Prostate gland (tissue), 2 donors: ENCODE results near the gene TARS1.
A peak's percentile ranks its signal among the peaks of the same experiment; 100 is the strongest.

Experiments used
- CTCF ChIP-seq, 4 experiments: fragments of 200-600 bp in 2 of 4; fragments of 450-650 bp in 2 of 4; sonication (generic) in 2 of 4; IDR thresholded peaks; 1 replicate in 3 of 4; 2 replicates in 1 of 4; pipeline ENCODE4 v1.5.1; 2016 to 2019; ENCODE audit warnings: antibody characterized with exemption in 4 of 4, mild to moderate bottlenecking in 2 of 4, moderate library complexity in 2 of 4
- POLR2A ChIP-seq: fragments of 450-650 bp; IDR thresholded peaks from one replicate; pipeline ENCODE4 v1.6.1; 2016; ENCODE audit warnings: antibody characterized with exemption, mild to moderate bottlenecking
- POLR2AphosphoS5 ChIP-seq: sonication (generic); formaldehyde crosslinking; IDR thresholded peaks from one replicate; pipeline ENCODE4 v1.6.1; 2017; ENCODE audit warnings: antibody characterized with exemption

GRCh38 chr5:33445798-33446197 is 5.0 kb downstream of the TARS1 start:
- TF ChIP-seq POLR2A (no peak), CTCF (IDR thresholded peaks at IDR 0.05) (no peak), POLR2AphosphoS5 (peak; percentile 28)
